HEK293 (cell line): ENCODE results near the gene NUDT8.

ENCODE experiments used
- SP2 ChIP-seq: fragments of 450-650 bp; formaldehyde crosslinking; IDR thresholded peaks from 2 replicates; pipeline ENCODE4 v1.5.1; 2016; ENCODE audit warnings: missing biosample characterization, missing genetic modification characterization
- WT1 ChIP-seq: fragments of 450-650 bp; formaldehyde crosslinking; IDR thresholded peaks from 2 replicates; pipeline ENCODE4 v1.5.1; 2016; ENCODE audit warnings: missing biosample characterization, missing genetic modification characterization
- ZBTB1 ChIP-seq: fragments of 450-650 bp; formaldehyde crosslinking; IDR thresholded peaks from 2 replicates; pipeline ENCODE4 v1.5.1; 2016; ENCODE audit warnings: missing biosample characterization, missing genetic modification characterization
- ZFP69B ChIP-seq: fragments of 450-650 bp; formaldehyde crosslinking; IDR thresholded peaks from 2 replicates; pipeline ENCODE4 v1.5.1; 2016; ENCODE audit warnings: missing biosample characterization, missing genetic modification characterization
- ZNF571 ChIP-seq: fragments of 450-650 bp; formaldehyde crosslinking; IDR thresholded peaks from 2 replicates; pipeline ENCODE4 v1.5.0; 2017; ENCODE audit warnings: missing biosample characterization, missing genetic modification characterization
- ZNF596 ChIP-seq: fragments of 450-650 bp; IDR thresholded peaks from 2 replicates; pipeline ENCODE4 v1.5.0; 2018; ENCODE audit warnings: missing biosample characterization, mild to moderate bottlenecking, missing genetic modification characterization, moderate library complexity
- ZNF654 ChIP-seq: fragments of 450-650 bp; formaldehyde crosslinking; IDR thresholded peaks from 2 replicates; pipeline ENCODE4 v1.5.1; 2016; ENCODE audit warnings: low read depth, missing biosample characterization, missing genetic modification characterization
- ZNF660 ChIP-seq: fragments of 450-650 bp; IDR thresholded peaks from 2 replicates; pipeline ENCODE4 v1.5.1; 2018; ENCODE audit warnings: missing biosample characterization, mild to moderate bottlenecking, missing genetic modification characterization
- TF ChIP-seq, protein P1 (sequence below): fragments of 450-650 bp; formaldehyde crosslinking; IDR thresholded peaks from 2 replicates; pipeline ENCODE4 v1.5.1; 2016; ENCODE audit warnings: missing biosample characterization, missing genetic modification characterization
- TF ChIP-seq, protein P2 (sequence below): fragments of 450-650 bp; formaldehyde crosslinking; IDR thresholded peaks from 2 replicates; pipeline ENCODE4 v1.5.1; 2016; ENCODE audit warnings: missing biosample characterization, missing genetic modification characterization, low read depth
- TF ChIP-seq, protein P3 (sequence below): fragments of 450-650 bp; formaldehyde crosslinking; optimal IDR thresholded peaks from 2 replicates; pipeline ENCODE3; 2016; ENCODE audit warnings: missing biosample characterization, mild to moderate bottlenecking, missing genetic modification characterization
- TF ChIP-seq, protein P4 (sequence below): fragments of 450-650 bp; formaldehyde crosslinking; IDR thresholded peaks from 2 replicates; pipeline ENCODE4 v1.5.1; 2017; ENCODE audit warnings: missing biosample characterization, mild to moderate bottlenecking, missing genetic modification characterization, moderate library complexity
- TF ChIP-seq, protein P5 (sequence below): fragments of 450-650 bp; formaldehyde crosslinking; IDR thresholded peaks from 2 replicates; pipeline ENCODE4 v1.5.1; 2016; ENCODE audit warnings: missing biosample characterization, missing genetic modification characterization

DNA sequence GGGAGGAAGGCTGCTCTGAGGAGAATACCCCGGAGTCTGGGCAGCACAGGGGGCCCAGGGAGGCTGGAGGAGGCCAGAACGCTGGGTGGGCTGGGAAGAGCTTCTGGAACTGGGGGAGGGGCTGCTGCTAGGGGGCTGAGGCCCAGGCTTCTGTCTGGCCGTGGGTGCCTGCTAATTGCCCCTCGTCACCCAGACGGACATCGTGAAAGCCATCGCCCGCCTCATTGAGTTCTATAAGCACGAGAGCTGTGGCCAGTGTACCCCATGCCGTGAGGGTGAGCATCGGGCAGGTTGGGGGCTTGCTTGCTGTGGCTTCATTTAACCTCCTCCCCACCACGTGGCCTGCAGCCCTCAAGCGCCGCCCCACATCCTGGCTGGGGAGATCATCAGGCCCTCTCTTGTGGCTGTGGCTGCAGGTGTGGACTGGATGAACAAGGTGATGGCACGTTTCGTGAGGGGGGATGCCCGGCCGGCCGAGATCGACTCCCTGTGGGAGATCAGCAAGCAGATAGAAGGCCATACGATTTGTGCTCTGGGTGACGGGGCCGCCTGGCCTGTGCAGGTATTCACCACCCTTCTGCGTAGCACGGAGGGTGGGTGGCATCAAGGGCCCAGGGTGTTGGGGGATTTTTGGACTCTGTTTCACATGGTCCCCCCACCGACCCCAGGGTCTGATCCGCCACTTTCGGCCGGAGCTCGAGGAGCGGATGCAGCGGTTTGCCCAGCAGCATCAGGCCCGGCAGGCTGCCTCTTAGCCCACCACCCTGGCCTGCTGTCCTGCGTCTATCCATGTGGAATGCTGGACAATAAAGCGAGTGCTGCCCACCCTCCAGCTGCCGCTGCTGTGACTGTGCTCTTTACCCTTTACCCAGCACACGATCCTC lies 17.8 kb downstream of the NUDT8 start:
- TF ChIP-seq, protein P1, sequence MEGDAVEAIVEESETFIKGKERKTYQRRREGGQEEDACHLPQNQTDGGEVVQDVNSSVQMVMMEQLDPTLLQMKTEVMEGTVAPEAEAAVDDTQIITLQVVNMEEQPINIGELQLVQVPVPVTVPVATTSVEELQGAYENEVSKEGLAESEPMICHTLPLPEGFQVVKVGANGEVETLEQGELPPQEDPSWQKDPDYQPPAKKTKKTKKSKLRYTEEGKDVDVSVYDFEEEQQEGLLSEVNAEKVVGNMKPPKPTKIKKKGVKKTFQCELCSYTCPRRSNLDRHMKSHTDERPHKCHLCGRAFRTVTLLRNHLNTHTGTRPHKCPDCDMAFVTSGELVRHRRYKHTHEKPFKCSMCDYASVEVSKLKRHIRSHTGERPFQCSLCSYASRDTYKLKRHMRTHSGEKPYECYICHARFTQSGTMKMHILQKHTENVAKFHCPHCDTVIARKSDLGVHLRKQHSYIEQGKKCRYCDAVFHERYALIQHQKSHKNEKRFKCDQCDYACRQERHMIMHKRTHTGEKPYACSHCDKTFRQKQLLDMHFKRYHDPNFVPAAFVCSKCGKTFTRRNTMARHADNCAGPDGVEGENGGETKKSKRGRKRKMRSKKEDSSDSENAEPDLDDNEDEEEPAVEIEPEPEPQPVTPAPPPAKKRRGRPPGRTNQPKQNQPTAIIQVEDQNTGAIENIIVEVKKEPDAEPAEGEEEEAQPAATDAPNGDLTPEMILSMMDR (tag by site-specific recombination), result no peak
- TF ChIP-seq, protein P2, sequence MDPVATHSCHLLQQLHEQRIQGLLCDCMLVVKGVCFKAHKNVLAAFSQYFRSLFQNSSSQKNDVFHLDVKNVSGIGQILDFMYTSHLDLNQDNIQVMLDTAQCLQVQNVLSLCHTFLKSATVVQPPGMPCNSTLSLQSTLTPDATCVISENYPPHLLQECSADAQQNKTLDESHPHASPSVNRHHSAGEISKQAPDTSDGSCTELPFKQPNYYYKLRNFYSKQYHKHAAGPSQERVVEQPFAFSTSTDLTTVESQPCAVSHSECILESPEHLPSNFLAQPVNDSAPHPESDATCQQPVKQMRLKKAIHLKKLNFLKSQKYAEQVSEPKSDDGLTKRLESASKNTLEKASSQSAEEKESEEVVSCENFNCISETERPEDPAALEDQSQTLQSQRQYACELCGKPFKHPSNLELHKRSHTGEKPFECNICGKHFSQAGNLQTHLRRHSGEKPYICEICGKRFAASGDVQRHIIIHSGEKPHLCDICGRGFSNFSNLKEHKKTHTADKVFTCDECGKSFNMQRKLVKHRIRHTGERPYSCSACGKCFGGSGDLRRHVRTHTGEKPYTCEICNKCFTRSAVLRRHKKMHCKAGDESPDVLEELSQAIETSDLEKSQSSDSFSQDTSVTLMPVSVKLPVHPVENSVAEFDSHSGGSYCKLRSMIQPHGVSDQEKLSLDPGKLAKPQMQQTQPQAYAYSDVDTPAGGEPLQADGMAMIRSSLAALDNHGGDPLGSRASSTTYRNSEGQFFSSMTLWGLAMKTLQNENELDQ (tag by site-specific recombination), result no peak
- TF ChIP-seq ZNF571 (tag by site-specific recombination) (no peak), WT1 (tag by site-specific recombination) (no peak), ZNF596 (tag by site-specific recombination) (no peak), ZFP69B (no peak), ZNF660 (no peak), SP2 (tag by site-specific recombination) (no peak), ZBTB1 (no peak), ZNF654 (tag by site-specific recombination) (no peak)
- TF ChIP-seq, protein P3, sequence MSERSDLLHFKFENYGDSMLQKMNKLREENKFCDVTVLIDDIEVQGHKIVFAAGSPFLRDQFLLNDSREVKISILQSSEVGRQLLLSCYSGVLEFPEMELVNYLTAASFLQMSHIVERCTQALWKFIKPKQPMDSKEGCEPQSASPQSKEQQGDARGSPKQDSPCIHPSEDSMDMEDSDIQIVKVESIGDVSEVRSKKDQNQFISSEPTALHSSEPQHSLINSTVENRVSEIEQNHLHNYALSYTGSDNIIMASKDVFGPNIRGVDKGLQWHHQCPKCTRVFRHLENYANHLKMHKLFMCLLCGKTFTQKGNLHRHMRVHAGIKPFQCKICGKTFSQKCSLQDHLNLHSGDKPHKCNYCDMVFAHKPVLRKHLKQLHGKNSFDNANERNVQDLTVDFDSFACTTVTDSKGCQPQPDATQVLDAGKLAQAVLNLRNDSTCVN (tag by site-specific recombination), result no peak
- TF ChIP-seq, protein P4, sequence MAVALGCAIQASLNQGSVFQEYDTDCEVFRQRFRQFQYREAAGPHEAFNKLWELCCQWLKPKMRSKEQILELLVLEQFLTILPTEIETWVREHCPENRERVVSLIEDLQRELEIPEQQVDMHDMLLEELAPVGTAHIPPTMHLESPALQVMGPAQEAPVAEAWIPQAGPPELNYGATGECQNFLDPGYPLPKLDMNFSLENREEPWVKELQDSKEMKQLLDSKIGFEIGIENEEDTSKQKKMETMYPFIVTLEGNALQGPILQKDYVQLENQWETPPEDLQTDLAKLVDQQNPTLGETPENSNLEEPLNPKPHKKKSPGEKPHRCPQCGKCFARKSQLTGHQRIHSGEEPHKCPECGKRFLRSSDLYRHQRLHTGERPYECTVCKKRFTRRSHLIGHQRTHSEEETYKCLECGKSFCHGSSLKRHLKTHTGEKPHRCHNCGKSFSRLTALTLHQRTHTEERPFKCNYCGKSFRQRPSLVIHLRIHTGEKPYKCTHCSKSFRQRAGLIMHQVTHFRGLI, result no peak
- TF ChIP-seq, protein P5, sequence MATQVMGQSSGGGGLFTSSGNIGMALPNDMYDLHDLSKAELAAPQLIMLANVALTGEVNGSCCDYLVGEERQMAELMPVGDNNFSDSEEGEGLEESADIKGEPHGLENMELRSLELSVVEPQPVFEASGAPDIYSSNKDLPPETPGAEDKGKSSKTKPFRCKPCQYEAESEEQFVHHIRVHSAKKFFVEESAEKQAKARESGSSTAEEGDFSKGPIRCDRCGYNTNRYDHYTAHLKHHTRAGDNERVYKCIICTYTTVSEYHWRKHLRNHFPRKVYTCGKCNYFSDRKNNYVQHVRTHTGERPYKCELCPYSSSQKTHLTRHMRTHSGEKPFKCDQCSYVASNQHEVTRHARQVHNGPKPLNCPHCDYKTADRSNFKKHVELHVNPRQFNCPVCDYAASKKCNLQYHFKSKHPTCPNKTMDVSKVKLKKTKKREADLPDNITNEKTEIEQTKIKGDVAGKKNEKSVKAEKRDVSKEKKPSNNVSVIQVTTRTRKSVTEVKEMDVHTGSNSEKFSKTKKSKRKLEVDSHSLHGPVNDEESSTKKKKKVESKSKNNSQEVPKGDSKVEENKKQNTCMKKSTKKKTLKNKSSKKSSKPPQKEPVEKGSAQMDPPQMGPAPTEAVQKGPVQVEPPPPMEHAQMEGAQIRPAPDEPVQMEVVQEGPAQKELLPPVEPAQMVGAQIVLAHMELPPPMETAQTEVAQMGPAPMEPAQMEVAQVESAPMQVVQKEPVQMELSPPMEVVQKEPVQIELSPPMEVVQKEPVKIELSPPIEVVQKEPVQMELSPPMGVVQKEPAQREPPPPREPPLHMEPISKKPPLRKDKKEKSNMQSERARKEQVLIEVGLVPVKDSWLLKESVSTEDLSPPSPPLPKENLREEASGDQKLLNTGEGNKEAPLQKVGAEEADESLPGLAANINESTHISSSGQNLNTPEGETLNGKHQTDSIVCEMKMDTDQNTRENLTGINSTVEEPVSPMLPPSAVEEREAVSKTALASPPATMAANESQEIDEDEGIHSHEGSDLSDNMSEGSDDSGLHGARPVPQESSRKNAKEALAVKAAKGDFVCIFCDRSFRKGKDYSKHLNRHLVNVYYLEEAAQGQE (tag by site-specific recombination), result no peak
